Stimulated activated CD4-positive, alpha-beta T cell treated with anti-CD3 and anti-CD28 coated beads, Interleukin-12 subunit alpha, Interleukin-12 subunit beta, amount 100 ng/mL, for 24 hours (primary cell): ENCODE results near the gene OLA1.

Experiments used
- DNase-seq, 2 experiments: peaks; one replicate each; pipeline ENCODE4 v3.0.0-alpha.2; 2020; ENCODE audit warnings: low read depth in 2 of 2

Gene OLA1

GRCh38 chr2:174224665-174225288 lies 23.6 kb downstream of the OLA1 start:
- no peak for DNase-seq

GRCh38 chr2:174224125-174224524 lies 24.2 kb downstream of the OLA1 start:
- no peak for DNase-seq

- DNase-seq: no peak
These were observed 24.9 kb downstream of the OLA1 start for GRCh38 chr2:174223388-174223787.

GRCh38 chr2:174222154-174222553 lies 26.2 kb downstream of the OLA1 start:
- DNase-seq: no peak

- DNase-seq: no peak
These were observed 29.0 kb downstream of the OLA1 start for GRCh38 chr2:174219321-174219720.

- DNase-seq: no peak
These were observed 29.6 kb downstream of the OLA1 start for GRCh38 chr2:174218773-174219172.

GRCh38 chr2:174217869-174218268 lies 30.5 kb downstream of the OLA1 start:
- DNase-seq: no peak

- no peak for DNase-seq
These were observed 36.4 kb downstream of the OLA1 start for GRCh38 chr2:174211954-174212353.

GRCh38 chr2:174210862-174211261 lies 37.5 kb downstream of the OLA1 start:
- DNase-seq: no peak

- no peak for DNase-seq
These were observed 39.0 kb downstream of the OLA1 start for GRCh38 chr2:174209325-174209724.

- DNase-seq: no peak
These were observed 40.3 kb downstream of the OLA1 start for GRCh38 chr2:174208026-174208425.

- no peak for DNase-seq
These were observed 42.8 kb downstream of the OLA1 start for GRCh38 chr2:174205562-174205961.

- no peak for DNase-seq
These were observed 46.1 kb downstream of the OLA1 start for GRCh38 chr2:174202188-174202587.

GRCh38 chr2:174198846-174199564 lies 49.3 kb downstream of the OLA1 start:
- DNase-seq: no peak

- no peak for DNase-seq
These were observed 53.1 kb downstream of the OLA1 start for GRCh38 chr2:174195253-174195652.

- no peak for DNase-seq
These were observed 54.6 kb downstream of the OLA1 start for GRCh38 chr2:174193737-174194136.

- no peak for DNase-seq
These were observed 55.7 kb downstream of the OLA1 start for GRCh38 chr2:174192664-174193063.

- no peak for DNase-seq
These were observed 56.8 kb downstream of the OLA1 start for GRCh38 chr2:174191342-174192074.

- DNase-seq: no peak
These were observed 63.4 kb downstream of the OLA1 start for GRCh38 chr2:174184915-174185314.

- DNase-seq: no peak
These were observed 63.8 kb downstream of the OLA1 start for GRCh38 chr2:174184504-174184903.

- no peak for DNase-seq
These were observed 65.3 kb downstream of the OLA1 start for GRCh38 chr2:174183076-174183475.

- no peak for DNase-seq
These were observed 67.0 kb downstream of the OLA1 start for GRCh38 chr2:174181368-174181767.

GRCh38 chr2:174180726-174181236 lies 67.6 kb downstream of the OLA1 start:
- DNase-seq: no peak
